GM12874 (cell line): ENCODE data around the gene RXRB.

Experiments
- CTCF ChIP-seq: IDR thresholded peaks from 2 replicates; pipeline ENCODE4 v1.5.1; 2011; ENCODE audit warnings: low read depth, mild to moderate bottlenecking, control low read depth, low read length, moderate library complexity; ENCODE audit not compliant: insufficient read depth

RXRB gene

GRCh38 chr6:33160728-33161344, 39.6 kb downstream of the RXRB start:
- TF ChIP-seq CTCF, result no peak

- TF ChIP-seq CTCF, result no peak
Measured at GRCh38 chr6:33160096-33160495, 40.4 kb downstream of the RXRB start.

- TF ChIP-seq CTCF, result no peak
Measured at GRCh38 chr6:33156964-33157363, 43.5 kb downstream of the RXRB start.

GRCh38 chr6:33156561-33156960, 43.9 kb downstream of the RXRB start:
- no peak for TF ChIP-seq CTCF

- TF ChIP-seq CTCF, result no peak
Measured at GRCh38 chr6:33154349-33154748, 46.1 kb downstream of the RXRB start.

- no peak for TF ChIP-seq CTCF
Measured at GRCh38 chr6:33151050-33151449, 49.4 kb downstream of the RXRB start.

- TF ChIP-seq CTCF, result peak; percentile 65
Measured at GRCh38 chr6:33147807-33148666, 52.4 kb downstream of the RXRB start.
